Esophagus (tissue), 2 donors: ENCODE measurements around the gene SPRED3. TPM values are rescaled to one million over a fixed set of nuclear protein-coding genes. Genes with fewer than 3 reads are reported as not detected.

Source experiments
- polyA plus RNA-seq, 2 donors: library from polyadenylated mRNA; stranded (reverse); fragments of 200-250 nt; gene quantifications; one replicate each; pipeline ENCODE4 v1.2.3, GENCODE V29; 2013
- donor health status: healthy with polysubstance abuse.
- donor health status: Bipolar disorder and iron deficiency.

Gene SPRED3
- polyA plus RNA-seq, 2 donors: 0.24 to 0.37 TPM

Other genes starting within 250 kb of the SPRED3 start
- gene DPF1, start 164.5 kb upstream of the SPRED3 start, polyA plus RNA-seq: under 1 TPM; 0.06 to 0.08 TPM
- gene PPP1R14A, start 132.3 kb upstream of the SPRED3 start, polyA plus RNA-seq: 10 to 100 TPM; 31.2 to 77.0 TPM
- 100 to 1,000 TPM; 230 to 334 TPM for gene SPINT2, start 124.1 kb upstream of the SPRED3 start, polyA plus RNA-seq
- 1,000 to 10,000 TPM in 1 of 2 donors, 100 to 1,000 TPM in 1; 826 to 1,919 TPM for gene C19orf33, start 84.4 kb upstream of the SPRED3 start, polyA plus RNA-seq
- 10 to 100 TPM; 26.0 to 40.3 TPM for gene YIF1B, start 72.8 kb upstream of the SPRED3 start, polyA plus RNA-seq
- 10 to 100 TPM; 19.5 to 30.2 TPM for gene KCNK6, start 68.9 kb upstream of the SPRED3 start, polyA plus RNA-seq
- 1 to 10 TPM; 1.4 to 5.0 TPM for gene CATSPERG, start 52.9 kb upstream of the SPRED3 start, polyA plus RNA-seq
- gene PSMD8, start 14.1 kb upstream of the SPRED3 start, polyA plus RNA-seq: 100 to 1,000 TPM in 1 of 2 donors, 10 to 100 TPM in 1; 46.7 to 162 TPM
- gene GGN, start 663 bp upstream of the SPRED3 start, polyA plus RNA-seq: under 1 TPM; 0.12 to 0.29 TPM
- gene FAM98C, start 14.4 kb downstream of the SPRED3 start, polyA plus RNA-seq: 10 to 100 TPM; 23.8 to 25.0 TPM
- under 1 TPM; 0.24 to 0.35 TPM for gene RASGRP4, start 37.5 kb downstream of the SPRED3 start, polyA plus RNA-seq
- gene RYR1, start 45.0 kb downstream of the SPRED3 start, polyA plus RNA-seq: 1 to 10 TPM; 8.0 to 8.7 TPM
- 1 to 10 TPM; 3.3 to 7.3 TPM for gene MAP4K1, start 229.3 kb downstream of the SPRED3 start, polyA plus RNA-seq
- 100 to 1,000 TPM; 248 to 396 TPM for gene EIF3K, start 230.5 kb downstream of the SPRED3 start, polyA plus RNA-seq